GM19043 (cell line): ENCODE data around the gene STXBP1.

Source experiments
- ATAC-seq: cut with Tn5 transposase; IDR thresholded peaks from one replicate; pipeline ENCODE4 v1.9.1; 2021; ENCODE audit warnings: low read depth; ENCODE audit not compliant: unreplicated experiment

STXBP1 gene

DNA sequence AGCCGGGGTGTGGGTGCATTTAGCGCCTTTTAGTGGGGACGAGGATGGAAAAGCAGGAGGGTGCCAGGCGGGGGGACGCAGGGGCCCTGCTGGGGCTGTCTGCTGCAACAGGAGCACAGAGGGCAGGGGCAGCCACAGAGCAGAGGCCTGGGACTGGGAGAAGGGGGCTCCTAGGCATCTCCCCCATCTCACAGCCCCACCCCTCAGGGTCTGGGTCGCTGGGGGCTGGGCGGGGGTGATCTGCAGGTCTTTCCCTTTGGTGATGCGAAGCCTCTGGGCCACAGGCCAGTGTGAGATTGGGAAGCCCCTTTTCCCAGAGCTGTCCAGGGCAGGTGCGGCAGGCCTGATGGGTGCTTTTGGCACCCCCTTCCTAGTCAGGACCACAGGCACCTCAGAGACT lies 118.2 kb downstream of the STXBP1 start:
- ATAC-seq = no peak

DNA sequence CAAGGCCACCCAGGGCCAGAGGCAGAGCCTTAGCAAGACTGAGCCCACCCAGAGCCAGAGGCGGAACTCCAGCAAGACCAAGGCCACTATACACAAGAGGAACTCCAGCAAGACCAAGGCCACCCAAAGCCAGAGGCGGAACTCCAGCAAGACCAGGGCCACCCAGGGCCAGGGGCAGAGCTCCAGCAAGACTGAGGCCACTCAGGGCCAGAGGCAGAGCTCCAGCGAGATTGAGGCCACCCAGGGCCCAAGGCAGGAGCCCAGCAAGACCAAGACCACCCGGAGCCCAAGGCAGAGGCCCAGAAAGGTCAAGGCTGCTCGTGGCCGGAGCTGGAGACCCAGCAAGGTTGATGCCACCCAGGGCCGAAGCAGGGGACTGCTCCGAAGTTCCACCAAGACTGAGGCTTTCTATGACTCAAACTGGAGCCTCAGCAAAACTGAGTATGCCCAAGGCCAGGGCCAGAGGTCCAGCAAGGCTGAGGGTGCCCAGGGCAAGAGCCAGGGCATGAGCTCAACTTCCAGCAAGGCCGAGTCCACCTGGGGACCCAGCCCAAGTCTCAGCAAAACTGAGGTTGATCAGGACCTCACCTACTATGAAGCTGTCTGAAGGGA lies 118.8 kb downstream of the STXBP1 start:
- ATAC-seq = no peak

DNA sequence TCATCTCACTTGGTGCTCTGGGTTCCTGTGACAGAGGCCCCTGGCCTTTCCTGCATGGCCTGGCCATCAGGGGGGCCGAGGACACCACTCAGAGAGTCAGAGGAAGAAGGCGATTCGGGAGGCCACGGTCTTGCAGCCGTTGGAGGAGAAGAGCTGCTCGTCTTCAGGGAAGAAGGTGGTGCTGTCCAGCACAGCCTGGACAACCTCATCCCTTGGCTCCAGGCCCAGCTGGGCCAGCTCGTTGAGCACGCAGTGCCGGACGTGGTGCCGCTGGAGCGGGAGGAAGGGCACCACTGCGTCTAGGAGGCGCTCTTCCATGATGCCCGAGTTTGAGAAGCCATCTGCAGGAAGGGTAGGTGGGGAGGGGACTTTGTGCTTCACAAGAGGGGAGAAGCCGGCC lies 119.9 kb downstream of the STXBP1 start:
- ATAC-seq = no peak

DNA sequence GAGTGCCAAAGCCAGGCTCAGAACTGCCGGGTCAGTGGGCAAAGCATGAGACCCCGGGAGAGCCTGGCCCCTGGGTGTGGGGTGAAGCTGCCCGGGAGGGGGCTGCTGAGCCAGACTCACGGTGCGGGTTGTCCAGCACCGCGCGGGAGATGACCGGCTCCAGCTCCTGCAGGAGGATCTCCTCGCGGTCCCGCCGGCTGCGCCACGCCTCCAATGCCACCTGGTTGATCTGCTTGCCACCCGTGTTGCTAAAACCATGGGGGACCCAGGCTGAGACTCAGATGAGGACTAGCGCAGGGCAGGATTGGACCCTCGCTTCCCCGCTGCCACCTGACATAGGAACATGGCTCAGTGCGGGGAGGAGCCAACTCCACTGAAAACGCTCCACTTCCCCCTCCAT lies 120.4 kb downstream of the STXBP1 start:
- ATAC-seq = no peak

DNA sequence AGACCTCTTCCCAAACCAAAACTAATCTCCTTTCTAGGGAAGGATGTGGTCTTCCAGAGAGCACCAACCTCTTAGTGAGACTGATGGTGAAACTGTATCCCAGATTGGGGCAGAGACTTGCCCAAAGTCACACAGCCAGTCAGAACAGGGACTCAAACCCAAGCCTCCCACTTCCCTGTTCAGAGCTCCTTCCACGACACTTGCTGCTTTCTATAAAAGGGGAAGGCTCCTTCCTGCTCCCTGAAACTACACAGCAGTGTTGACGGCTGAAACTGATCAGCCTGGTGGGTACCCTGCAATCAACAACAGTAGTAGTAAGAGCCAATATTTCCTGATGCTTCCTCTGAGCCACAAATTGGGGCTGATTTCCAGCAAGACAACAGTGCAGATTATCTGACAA lies 121.5 kb downstream of the STXBP1 start:
- ATAC-seq = no peak

DNA sequence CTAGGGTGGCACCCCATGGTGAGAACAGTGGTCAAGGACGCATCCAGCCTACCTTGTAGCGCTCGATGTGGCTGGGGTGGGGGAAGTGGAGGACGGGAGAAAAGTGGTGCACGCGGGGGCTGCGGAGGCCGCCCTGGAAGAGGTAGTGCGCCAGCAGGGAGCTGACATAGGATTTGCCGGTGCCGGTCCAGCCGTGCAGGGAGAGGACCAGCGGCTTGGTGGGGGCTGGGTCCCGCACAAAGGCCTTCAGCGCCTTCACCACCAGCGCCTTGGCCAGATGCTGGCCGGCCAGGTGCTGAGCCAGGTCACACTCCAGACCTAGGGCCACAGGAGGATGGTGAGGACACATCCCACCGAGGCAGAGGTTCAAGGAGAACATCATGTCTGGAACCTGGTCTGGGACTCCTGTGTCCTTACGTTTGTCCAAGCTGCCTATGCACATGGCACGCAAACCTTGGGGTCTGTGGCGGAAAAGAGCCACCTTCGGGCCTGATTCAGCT lies 122.2 kb downstream of the STXBP1 start:
- ATAC-seq = no peak

DNA sequence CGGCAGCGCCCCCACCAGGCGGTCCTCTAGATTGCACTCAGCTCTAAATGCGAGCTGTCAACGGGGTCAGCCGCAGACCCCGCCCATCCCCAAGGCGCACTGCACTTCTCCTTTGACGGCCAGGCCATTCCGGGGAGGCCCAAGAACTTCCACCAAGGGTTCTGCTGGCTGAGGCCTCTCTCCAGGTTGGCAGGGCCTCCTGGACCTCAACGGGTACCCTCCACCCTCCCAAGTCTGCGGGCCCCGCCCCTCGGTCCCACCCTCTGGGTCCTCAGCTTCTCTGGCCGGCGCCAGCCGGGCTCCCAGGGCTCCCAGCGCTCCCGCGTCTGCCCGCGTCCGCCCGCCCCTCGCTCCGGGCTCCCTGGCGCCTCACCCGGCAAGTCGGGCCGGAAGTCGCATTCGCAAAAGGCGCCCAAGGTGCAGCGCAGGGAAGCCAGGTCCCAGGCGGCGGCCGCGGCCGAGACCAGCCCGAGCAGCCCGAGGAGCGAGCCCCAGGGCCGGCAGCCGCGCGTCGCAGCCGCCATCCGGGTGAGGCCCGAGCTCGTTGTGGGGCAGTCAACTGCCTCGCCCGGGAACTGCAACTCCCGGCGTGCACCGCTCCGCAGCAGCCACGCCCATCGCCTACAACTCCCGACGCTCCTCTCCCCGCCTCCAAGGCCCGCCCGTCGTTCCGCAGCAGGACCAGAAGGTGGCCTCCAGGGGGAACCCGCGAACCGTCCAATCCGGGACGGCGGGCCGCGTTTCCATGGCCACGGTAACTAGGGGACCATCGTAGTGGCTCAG lies 122.9 kb downstream of the STXBP1 start, which contains the start of gene TOR2A:
TSS of gene TOR2A (minus strand) at position 548 of the 783 bp plus-strand sequence. CDS start at position 524, 24 bp downstream.
- peak; percentile 88 for ATAC-seq

DNA sequence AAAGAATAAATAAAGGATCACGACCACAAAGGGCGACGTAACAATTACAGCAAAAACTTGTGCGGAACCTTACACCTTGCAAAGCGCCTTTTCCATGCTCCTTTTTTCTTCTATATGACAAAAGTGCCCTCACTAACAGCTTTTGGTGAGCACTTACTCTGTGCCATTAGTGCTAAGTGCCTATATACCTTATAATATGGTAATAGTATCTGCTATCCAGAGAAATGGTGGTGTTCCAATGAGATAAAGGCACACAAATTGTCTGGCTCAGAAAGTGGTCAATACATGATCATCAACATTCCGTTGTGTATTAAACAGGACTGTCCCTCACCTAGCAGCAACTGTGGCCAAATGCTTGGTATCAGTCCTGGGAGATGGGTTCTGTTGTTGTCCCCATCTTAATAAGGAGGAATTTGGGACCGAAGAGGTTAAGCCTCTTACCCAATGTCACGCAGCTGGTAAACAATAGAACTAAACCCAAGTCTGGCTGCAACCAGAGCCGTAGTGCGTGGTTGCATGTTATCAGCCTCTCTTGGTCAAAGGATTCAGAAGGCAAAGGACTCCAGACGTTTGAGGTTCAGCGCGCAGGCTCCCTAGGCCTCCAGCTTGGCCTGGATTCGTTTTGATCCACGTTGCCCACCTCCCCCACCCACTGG lies 123.6 kb downstream of the STXBP1 start:
- ATAC-seq = no peak

DNA sequence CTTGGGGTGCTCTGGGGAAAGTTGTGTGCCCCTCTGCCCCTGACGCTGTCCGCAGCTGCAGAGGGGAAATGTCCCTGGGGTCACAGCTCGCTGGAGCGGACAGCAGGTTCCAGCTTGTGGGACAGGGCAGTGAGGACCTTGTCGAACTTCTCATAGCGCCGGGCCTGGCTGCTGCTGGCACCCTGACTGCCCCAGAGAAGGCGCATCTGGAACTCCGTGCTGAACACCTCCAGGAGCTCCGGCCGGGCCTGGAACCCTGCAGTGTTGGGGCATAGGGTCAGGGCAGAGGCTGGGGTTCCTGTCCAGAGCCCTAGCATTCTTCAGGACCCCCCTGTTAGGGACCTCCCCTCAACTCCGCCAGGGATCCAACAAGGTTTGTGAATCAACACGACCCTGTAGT lies 126.6 kb downstream of the STXBP1 start:
- no peak for ATAC-seq

DNA sequence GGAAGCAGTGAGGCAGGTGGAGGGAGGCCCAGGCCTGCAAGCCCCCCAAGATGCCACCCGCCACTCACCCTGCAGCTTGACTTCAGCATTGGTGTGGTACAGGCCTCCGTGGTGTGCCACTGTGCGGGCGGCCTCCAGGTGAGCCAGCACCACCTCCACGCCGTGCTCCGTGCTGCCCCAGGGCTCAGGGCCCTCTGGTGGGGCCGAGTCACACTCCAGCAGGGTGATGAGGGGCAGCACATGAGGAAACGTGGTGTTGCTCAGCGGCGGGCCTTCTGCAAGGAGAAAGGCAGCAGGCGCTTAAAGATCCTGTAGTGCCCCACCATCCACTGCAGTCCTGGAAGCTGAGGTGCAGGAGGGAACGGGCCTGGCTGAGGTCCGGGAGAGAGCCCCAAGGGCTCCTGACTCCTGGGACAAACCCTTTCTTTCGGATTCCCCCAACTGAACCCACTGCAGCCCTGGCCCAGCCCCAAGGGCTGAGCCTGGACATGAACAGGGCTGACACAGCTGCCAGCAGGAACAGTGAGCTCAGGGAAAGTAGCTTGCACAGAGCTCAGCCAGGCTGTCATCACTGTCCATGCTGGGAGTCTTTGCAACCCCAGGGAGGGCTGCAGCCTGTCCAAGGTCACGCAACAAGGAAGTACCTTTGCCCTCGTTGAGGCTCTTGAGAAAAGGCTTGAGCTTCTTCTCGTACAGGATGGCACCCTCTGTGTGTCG lies 127.7 kb downstream of the STXBP1 start:
- no peak for ATAC-seq

DNA sequence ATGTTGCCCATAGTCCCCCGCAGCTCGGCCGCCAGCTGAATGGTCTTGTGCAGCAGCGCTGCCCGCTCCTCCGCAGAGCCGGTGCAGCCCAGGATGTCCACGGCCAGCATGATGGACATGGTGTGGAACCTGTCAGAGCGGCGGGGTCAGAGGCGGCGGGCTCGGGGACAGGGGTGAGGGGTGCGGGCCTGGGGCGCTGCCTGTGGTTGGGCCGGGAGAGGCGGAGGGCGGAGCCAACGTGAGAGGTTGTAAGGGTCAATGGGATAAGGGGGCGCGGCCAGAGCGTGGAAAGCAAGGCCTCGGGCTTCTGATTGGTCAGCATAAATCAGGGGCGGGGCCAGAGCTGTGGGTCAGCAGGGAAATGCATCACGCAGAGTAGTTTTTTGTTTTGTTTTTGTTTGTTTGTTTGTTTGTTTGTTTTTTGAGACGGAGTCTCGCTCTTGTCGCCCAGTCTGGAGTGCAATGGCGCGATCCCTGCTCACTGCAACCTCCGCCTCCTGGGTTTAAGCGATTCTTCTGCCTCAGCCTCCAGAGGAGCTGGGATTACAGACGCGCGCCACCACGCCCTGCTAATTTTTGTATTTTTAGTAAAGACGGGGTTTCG lies 129.9 kb downstream of the STXBP1 start:
- no peak for ATAC-seq
